HG02623 (cell line): ENCODE measurements around the gene TNK2.
"Not testable (repeated sequence)": the region's sequence is repeated elsewhere in the genome, so short reads cannot be mapped to it uniquely, and the experiment has no call there.

Experiments used
- ATAC-seq: cut with Tn5 transposase; IDR thresholded peaks from one replicate; pipeline ENCODE4 v1.9.1; 2021; ENCODE audit warnings: moderate library complexity; ENCODE audit not compliant: unreplicated experiment

The TNK2 gene

DNA sequence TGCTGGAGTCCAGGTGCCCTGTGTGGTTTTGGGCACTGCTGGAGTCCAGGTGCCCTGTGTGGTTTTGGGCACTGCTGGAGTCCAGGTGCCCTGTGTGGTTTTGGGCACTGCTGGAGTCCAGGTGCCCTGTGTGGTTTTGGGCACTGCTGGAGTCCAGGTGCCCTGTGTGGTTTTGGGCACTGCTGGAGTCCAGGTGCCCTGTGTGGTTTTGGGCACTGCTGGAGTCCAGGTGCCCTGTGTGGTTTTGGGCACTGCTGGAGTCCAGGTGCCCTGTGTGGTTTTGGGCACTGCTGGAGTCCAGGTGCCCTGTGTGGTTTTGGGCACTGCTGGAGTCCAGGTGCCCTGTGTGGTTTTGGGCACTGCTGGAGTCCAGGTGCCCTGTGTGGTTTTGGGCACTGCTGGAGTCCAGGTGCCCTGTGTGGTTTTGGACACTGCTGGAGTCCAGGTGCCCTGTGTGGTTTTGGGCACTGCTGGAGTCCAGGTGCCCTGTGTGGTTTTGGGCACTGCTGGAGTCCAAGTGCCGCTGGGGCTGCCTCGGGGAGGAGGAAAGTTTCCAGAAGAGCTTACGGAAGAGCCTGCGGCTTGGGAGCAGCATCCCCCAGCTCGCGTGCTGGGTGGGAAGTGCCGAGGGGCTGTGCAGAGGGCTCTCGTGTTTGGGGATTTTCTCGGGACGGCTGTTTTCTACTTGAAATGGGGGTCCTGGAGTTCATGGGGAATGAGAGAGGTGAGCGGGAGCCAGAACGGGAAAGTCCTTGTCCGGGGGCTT is 83.7 kb downstream of the TNK2 start:
- ATAC-seq, result not testable (repeated sequence)

DNA sequence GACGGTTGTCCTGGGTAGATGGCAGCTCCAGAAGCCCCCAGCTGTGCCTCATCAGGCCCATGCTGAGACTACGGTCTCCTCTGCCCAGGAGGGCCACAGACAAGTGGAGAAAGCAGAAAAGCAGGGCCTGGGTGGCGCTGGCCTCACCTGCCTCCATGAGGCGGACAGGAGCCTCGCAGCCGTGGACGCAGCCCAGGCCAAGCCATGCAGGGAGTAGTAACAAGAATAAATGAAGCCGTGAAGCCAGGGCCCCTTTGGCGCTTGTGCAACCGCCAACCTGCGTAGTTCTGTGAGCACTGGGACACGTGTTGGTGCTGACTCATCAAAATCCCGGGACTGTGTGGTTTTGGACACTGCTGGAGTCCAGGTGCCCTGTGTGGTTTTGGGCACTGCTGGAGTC is 84.4 kb downstream of the TNK2 start:
- ATAC-seq, result no peak

DNA sequence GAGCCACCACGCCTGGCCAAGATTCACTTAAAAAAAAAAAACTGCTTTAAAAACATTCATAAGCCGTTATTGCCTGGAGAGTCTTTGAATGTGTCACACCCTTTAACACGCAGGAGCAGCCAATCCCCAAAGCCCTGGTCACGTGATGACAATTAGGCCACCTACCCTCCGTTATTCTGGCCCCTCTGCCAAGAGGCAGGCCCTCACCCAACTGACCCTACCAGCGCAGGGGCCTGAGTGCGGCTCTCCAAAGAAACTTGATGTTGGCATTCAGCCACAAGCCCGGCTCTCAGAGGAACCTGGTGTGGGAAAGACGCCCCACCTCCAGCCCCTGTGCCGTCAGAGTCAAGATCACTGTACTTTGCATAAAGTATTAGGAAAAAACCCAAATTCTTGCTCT is 85.1 kb downstream of the TNK2 start:
- no peak for ATAC-seq

DNA sequence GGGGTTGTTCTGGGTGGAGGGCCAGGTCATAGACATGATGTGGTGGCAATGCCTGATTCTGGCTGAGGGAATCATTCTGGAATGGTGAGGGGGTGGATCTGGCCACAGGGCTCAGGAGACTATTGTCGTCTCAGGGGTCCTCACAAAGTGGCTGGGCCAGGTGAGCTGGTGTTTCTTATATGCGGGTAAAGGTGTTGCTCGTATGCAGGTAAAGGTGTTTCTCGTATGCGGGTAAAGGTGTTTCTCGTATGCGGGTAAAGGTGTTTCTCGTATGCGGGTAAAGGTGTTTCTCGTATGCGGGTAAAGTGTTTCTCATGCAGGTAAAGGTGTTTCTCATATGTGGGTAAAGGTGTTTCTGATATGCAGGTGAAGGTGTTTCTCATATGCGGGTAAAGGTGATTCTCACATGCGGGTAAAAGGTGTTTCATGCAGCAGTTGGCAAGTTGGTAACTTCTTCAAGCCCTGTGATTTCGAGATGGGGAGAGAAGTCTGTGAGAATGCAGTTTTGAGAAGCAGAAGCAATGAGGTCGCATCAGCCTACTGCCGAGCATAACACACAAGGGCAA is 86.1 kb downstream of the TNK2 start:
- ATAC-seq, result no peak

DNA sequence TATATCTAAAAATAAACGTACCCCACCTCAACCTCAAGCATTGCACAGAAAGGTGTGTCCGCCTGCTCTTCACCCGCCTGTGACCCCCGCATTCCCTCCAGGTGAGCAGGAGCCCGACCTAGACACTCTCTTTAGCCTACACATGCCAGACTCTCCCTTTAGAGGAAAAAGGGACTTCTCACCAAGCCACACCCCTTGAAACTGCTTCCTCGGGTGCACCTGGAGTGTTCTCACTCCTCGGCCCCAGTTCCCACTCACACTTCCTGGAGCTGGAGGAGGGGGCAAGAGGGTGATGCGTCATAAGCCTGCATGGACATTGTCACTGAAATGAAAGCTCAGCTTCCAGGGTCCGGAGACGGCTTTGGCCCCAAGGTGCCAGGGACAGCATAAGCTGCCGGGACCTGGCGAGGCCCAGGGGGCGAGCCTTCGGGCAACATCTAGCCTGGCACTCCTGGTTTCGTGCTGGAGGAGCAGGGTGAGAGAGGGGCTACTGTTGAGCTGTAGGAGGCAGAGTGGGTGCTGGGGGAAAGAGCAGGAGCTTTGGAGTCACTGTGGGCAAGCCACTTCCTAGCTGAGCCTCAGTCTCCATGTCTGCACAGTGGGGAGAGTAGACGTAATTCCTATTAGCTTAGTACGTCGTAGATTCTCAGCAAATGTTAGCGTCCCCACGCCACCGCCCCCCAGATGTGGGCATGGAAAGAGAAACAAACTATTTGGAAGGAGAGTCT is 86.8 kb downstream of the TNK2 start:
- no peak for ATAC-seq

DNA sequence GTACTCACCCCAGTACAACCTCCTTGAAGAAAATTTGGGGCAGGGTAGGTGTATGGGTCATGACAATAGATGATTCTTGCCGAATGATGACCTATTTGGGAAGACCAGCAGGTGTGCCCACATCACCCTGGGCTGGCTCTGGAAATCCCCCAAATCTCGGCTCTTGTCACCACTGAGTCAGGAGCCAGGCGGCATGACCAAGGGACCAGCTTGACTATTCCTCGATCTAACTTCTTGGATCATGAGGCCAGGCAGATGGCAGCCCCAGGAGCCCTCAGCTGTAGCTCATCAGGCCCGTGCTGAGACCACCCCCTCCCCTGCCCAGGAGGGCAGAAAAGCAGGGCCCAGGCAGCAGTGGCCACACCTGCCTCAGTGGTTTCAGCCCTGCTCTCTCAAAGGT is 87.5 kb downstream of the TNK2 start:
- no peak for ATAC-seq

DNA sequence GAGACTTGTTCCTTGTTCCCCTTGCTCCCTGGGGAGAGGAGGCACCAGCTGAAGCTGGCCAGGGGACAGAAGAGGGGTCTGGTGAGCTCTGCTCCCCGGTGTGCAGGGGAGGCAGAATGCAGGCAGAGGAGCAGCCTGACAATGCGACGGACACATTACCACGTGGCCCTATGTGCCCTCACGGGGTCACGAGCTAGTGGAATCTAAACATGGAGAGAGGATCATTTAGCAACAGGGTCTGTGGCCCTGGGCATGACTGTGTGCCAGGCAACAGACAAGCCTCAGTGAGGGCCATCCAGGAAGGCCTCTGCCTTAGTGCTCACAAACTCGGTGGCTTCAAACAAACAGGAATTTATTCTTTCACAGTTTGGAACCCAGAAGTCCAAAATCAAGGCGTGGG is 88.2 kb downstream of the TNK2 start:
- ATAC-seq, result no peak

DNA sequence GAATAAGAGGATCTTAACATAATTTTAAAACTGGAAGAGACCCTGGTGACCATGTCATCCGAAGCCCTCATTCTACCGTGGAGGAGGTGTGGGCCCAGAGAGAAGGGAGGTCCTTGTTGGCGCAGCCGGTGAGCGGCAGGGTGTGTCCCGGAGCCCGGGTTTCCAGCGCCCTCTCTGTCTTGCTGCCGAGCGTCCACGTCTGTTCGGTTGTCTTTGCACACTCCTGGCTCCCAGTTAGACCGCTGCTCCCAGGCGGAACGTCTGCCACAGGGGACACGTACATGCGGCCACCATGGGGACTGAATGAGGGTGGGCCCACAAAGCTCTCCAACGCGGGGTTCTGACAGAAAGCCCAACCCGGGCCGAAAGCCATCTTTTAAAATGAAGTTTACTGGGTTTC is 90.0 kb downstream of the TNK2 start:
- no peak for ATAC-seq

DNA sequence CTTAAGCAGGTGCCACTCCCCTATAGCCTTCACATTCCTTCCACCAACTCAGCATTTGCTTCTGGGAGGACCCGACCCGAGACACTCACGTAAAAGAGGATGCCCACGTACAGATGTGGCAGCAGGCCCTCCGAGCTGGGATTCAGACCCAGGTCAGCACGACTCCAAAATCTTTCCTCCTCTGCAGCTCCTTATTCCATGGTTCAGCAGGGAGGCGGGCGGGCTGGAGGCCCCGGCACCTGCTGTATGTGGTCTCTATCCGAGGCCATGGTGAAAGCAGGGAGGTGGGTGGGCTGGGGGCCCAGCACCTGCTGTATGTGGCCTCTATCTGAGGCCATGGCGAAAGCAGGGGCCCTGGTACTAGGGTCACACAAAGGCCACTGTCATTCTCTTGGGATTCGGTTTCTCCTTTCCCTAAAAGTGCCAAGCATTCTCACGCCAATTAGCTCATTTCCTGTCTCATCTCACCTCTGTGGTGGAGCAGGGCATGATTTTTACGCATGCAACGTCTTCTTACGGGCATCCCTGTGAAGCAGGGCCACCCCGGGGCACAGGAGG is 90.7 kb downstream of the TNK2 start:
- ATAC-seq, result no peak

DNA sequence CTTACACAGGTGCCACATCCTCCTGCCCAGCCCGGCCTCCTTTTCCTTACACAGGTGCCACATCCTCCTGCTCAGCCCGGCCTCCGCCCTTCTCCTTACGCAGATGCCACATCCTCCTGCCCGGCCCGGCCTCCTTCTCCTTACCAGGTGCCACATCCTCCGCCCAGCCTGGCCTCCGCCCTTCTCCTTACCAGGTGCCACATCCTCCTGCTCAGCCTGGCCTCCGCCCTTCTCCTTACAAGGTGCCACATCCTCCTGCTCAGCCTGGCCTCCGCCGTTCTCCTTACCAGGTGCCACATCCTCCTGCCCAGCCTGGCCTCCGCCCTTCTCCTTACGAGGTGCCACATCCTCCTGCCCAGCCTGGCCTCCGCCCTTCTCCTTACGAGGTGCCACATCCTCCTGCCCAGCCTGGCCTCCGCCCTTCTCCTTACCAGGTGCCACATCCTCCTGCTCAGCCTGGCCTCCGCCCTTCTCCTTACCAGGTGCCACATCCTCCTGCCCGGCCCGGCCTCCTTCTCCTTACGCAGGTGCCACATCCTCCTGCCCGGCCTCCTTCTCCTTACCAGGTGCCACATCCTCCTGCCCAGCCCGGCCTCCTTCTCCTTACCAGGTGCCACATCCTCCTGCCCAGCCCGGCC is 92.0 kb downstream of the TNK2 start:
- ATAC-seq, result not testable (repeated sequence)

DNA sequence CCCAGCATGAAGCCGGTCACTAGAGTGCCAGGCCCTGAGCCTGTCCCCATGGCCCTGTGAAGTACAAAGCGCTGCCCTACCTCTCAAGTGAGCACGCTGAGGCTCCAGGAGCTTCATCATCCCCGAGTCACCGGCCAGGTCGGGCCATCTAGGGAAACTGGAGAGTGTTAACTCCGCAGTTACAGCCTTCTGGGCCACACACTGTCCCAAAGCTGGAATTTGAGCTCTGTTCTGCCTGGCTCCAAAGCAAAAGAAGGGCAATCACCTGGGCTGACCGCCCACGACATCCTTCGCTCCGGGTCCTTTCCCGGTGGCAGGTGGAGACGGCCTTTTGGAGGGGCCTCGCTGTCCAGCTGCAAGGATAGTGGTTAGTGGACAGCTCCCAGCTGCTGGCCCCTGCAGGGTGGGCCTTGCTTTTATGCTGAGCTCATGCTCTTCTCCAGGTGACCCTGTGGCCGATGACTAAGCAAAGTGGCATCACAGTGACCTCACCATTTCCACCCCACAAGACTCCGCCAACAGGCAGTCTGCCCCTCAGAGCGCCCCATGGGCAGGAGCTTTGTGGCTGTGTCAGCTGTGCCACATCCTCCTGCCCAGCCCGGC is 93.1 kb downstream of the TNK2 start:
- ATAC-seq, result no peak

DNA sequence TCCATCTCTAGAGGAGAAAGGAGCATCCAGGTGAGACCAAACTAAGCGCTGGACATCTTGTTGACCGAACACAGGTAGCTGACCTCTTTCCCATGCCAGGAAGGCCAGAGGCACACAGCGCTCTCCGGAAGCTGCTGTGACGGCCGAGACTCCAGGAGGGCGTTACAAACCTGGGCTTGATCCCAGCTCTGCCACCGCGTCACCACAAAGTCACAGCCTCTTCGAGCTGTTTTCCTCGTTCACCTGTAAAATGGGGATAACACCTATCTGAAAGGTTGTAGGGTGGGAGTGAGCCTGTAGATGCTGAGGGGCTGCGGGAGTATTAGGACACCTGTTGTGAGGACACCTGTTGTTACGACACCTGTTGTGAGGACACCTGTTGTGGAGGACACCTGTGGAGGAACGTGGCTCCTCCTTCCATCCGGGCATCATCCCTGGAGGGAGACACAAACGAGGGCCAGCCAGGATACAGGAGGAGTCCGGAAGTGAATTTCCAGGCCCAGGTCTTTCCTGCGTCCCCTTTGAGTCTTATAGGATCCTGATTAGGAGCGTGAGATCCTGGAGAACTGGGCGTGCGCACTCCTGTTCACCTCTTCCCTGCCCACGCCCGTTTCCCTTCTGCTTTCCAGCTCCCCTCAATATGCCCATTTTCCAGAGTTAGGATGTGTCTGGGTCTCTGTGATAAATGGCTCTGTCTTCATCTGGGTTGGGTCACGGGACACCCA is 94.3 kb downstream of the TNK2 start:
- ATAC-seq, result no peak
